Neural progenitor cell (in vitro differentiated cells): ENCODE data around the gene SHQ1.

Experiments
- EZH2 ChIP-seq: fragments of 200-600 bp; sonication (generic); IDR thresholded peaks from 2 replicates; pipeline ENCODE4 v1.6.1; 2017; ENCODE audit warnings: antibody characterized with exemption, mild to moderate bottlenecking, moderate library complexity
- EZH2phosphoT487 ChIP-seq: fragments of 200-600 bp; sonication (generic); IDR thresholded peaks from 2 replicates; pipeline ENCODE4 v1.6.1; 2017; ENCODE audit warnings: antibody characterized with exemption
- TF ChIP-seq, protein P1 (sequence below): fragments of 200-600 bp; sonication (generic); IDR thresholded peaks from 2 replicates; pipeline ENCODE4 v1.5.1; 2017; ENCODE audit warnings: antibody characterized with exemption, mild to moderate bottlenecking

DNA sequence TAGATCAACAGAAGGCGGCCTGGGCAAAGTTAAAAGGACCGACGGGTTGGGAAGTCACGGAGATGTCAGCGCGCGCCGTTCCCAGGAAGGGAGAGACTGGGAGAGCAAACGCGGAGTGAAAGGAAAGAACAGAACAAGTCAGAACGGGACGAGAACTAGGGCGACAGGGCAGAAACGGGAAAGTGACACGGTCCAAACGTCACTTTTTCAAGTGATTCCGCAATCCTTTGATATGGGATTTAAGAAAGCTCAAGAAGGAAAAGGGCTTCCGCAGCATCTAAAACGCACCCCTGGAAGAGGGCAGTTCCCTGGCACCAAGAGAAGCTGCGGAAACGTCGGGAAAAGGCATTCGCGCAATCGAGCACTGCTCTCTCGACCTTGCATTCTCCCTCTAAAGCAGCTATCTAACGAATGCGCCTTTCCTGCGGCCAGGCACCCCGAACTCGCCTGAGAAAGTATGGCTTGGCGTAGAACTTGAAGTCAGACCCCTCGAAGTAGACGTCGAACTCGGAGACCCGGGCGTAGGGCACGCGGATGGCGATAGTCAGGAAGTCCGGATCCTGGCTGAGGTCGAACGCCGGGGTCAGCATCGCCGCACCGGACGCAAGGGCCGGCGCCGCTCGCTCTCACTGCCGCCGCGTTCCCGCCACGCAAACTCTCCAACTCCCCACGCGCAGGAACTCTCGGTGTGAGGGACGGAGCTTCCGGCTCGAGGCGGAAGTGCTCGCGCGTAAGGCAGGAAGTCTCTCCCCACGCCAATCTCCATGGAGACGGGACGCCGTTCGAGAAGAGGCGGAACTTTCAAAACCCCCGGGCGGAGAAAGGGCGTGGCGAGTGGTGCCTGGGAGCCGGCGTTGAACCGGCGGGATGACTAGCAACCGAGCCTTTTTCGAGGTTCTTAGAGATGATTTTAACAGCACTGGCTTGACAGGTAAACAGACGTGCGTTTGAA lies at the start of gene SHQ1:
- TF ChIP-seq, protein P1, sequence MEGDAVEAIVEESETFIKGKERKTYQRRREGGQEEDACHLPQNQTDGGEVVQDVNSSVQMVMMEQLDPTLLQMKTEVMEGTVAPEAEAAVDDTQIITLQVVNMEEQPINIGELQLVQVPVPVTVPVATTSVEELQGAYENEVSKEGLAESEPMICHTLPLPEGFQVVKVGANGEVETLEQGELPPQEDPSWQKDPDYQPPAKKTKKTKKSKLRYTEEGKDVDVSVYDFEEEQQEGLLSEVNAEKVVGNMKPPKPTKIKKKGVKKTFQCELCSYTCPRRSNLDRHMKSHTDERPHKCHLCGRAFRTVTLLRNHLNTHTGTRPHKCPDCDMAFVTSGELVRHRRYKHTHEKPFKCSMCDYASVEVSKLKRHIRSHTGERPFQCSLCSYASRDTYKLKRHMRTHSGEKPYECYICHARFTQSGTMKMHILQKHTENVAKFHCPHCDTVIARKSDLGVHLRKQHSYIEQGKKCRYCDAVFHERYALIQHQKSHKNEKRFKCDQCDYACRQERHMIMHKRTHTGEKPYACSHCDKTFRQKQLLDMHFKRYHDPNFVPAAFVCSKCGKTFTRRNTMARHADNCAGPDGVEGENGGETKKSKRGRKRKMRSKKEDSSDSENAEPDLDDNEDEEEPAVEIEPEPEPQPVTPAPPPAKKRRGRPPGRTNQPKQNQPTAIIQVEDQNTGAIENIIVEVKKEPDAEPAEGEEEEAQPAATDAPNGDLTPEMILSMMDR, result no peak
- TF ChIP-seq EZH2phosphoT487 (peak; percentile 22), EZH2 (no peak)
